Upper lobe of left lung (tissue), 6 donors: Measurements from ENCODE around the gene ARHGAP24. TPM values are rescaled to one million over a fixed set of nuclear protein-coding genes. Genes with fewer than 3 reads are reported as not detected.
A peak's percentile ranks its signal among the peaks of the same experiment; 100 is the strongest.

ENCODE experiments used
- ATAC-seq, 2 donors: fragments of 200-7000 bp; cut with Tn5 transposase; one replicate each; pipeline ENCODE4 v1.9.1; 2022; ENCODE audit warnings: mild to moderate bottlenecking in 2 of 2, moderate library complexity in 2 of 2; ENCODE audit not compliant: low FRiP score in 2 of 2
- DNase-seq, 2 donors: peaks; one replicate each; pipeline ENCODE4 v3.0.0-alpha.2; 2019 to 2020
- H3K27ac ChIP-seq, 4 donors: fragments of 200-600 bp; sonication (generic); one replicate each; pipeline ENCODE4 v1.5.1; 2016 to 2019
- H3K27me3 ChIP-seq, 4 donors: fragments of 200-600 bp; sonication (generic); one replicate each; pipeline ENCODE4 v1.5.1; 2017 to 2019
- H3K36me3 ChIP-seq, 4 donors: fragments of 200-600 bp; sonication (generic); one replicate each; pipeline ENCODE4 v1.5.1; 2016 to 2019
- H3K4me1 ChIP-seq, 4 donors: fragments of 200-600 bp; sonication (generic); one replicate each; pipeline ENCODE4 v1.5.1; 2018 to 2019
- H3K4me3 ChIP-seq, 4 donors: fragments of 200-600 bp; sonication (generic); one replicate each; pipeline ENCODE4 v1.5.1; 2017 to 2019; ENCODE audit warnings: mild to moderate bottlenecking in 2 of 4, moderate library complexity in 1 of 4
- H3K9me3 ChIP-seq, 4 donors: fragments of 200-600 bp; sonication (generic); one replicate each; pipeline ENCODE4 v1.5.1; 2018 to 2019
- EP300 ChIP-seq, 4 donors: sonication (generic); formaldehyde crosslinking; IDR thresholded peaks; one replicate each; pipeline ENCODE4 v1.5.1; 2017; ENCODE audit warnings: antibody characterized with exemption in 4 of 4, control low read depth in 2 of 4
- POLR2A ChIP-seq, 4 donors: fragments of 450-650 bp; IDR thresholded peaks; one replicate each; pipeline ENCODE4 v1.5.1; 2016 to 2017; ENCODE audit warnings: antibody characterized with exemption in 4 of 4, mild to moderate bottlenecking in 2 of 4
- POLR2AphosphoS5 ChIP-seq, 2 donors: sonication (generic); formaldehyde crosslinking; IDR thresholded peaks; one replicate each; pipeline ENCODE4 v1.5.1; 2017; ENCODE audit warnings: antibody characterized with exemption in 2 of 2
- WGBS, 2 donors: methylation state at CpG; one replicate each; pipeline ENCODE4 v1.1.5; 2017 to 2018; 5-methylcytosine and 5-hydroxymethylcytosine counted together
- total RNA-seq, 6 donors: library from RNA; depleted of rRNA in 4 of 6; stranded (reverse); fragments of >200 nt in 4 of 6; gene quantifications; one replicate each; pipeline versions ENCODE4 v1.1.0 to v1.2.1, GENCODE V29; 2016 to 2021
- TF ChIP-seq, protein P1 (sequence below), 6 experiments: fragments of 450-650 bp in 4 of 6; fragments of 200-600 bp in 2 of 6; sonication (generic) in 2 of 6; IDR thresholded peaks; one replicate each; pipeline ENCODE4 v1.5.1; 2016 to 2019; ENCODE audit warnings: antibody characterized with exemption in 6 of 6
- donor health status: DM: no; HTN: no; CAD: no; lungs with moderate emphysema.
- donor health status: DM: no; HTN: yes; CAD: no; lungs with severe emphysema.

The ARHGAP24 gene
- total RNA-seq, 6 donors from 2014 or later, result 26.4 to 92.2 (median 52.4) TPM

DNA sequence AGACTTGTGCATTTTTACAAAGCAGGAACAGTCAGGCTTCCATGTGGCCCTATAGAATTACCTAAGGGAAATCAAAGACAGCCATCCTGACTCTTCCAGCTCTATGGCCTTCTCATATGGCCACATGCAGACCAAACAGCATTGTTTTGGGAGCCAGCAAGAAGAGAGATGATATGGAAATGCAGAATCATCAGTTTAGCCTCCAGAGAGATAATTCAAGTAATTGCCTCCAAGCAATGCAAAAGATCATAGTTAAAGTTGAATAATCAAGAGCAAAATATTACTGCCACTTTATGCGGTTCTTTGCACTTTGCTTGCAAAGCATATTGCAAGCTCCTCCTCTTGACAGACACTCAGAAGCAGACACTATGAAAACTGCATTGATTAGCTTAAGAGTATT lies 207.4 kb downstream of the ARHGAP24 start:
- Histone ChIP-seq H3K4me1 (no peaks in the 10 kb centered on the region), H3K4me3 (no peak overlapping the region), H3K27me3 (no peaks in the 10 kb centered on the region), H3K27ac (peak overlapping the region in 1 of 4 donors; percentile 19), H3K36me3 (no peaks in the 10 kb centered on the region), H3K9me3 (no peaks in the 10 kb centered on the region)
- TF ChIP-seq, protein P1, sequence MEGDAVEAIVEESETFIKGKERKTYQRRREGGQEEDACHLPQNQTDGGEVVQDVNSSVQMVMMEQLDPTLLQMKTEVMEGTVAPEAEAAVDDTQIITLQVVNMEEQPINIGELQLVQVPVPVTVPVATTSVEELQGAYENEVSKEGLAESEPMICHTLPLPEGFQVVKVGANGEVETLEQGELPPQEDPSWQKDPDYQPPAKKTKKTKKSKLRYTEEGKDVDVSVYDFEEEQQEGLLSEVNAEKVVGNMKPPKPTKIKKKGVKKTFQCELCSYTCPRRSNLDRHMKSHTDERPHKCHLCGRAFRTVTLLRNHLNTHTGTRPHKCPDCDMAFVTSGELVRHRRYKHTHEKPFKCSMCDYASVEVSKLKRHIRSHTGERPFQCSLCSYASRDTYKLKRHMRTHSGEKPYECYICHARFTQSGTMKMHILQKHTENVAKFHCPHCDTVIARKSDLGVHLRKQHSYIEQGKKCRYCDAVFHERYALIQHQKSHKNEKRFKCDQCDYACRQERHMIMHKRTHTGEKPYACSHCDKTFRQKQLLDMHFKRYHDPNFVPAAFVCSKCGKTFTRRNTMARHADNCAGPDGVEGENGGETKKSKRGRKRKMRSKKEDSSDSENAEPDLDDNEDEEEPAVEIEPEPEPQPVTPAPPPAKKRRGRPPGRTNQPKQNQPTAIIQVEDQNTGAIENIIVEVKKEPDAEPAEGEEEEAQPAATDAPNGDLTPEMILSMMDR (IDR thresholded peaks at IDR 0.05), result no peak
- no peak for TF ChIP-seq POLR2AphosphoS5 (IDR thresholded peaks at IDR 0.05)
- TF ChIP-seq EP300 (IDR thresholded peaks at IDR 0.05), result no peak
- DNase-seq, result no peak
- no peak for ATAC-seq
- WGBS, 2 donors, result 92 to 94% methylated on average over 1 of the region's 1 CpG

DNA sequence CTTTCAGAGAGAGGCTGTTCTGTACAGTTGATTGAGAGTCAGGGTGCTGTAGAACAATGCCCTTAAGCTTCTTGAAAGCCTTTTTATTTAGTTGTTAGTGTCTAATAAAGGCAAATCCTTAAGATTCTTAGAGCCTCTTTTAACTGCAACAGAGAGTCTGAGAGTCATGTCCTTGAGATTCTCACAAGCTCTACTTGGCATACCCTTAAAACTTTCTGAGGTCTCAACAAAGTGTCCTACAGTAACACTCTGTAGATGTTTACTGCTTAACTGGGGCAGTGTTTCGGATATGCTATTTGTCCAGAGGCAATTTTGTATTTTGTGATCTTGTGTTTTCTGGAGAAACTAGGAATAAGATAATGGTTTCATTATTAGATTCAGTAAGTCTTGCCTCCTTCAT lies 209.7 kb downstream of the ARHGAP24 start:
- no peak for ATAC-seq
- no peaks in the 10 kb centered on the region for H3K27me3 ChIP-seq
- TF ChIP-seq, protein P1 (IDR thresholded peaks at IDR 0.05), result no peak
- no peak for TF ChIP-seq EP300 (IDR thresholded peaks at IDR 0.05)
- TF ChIP-seq POLR2AphosphoS5 (IDR thresholded peaks at IDR 0.05), result no peak
- TF ChIP-seq POLR2A (IDR thresholded peaks at IDR 0.05), result no peak

DNA sequence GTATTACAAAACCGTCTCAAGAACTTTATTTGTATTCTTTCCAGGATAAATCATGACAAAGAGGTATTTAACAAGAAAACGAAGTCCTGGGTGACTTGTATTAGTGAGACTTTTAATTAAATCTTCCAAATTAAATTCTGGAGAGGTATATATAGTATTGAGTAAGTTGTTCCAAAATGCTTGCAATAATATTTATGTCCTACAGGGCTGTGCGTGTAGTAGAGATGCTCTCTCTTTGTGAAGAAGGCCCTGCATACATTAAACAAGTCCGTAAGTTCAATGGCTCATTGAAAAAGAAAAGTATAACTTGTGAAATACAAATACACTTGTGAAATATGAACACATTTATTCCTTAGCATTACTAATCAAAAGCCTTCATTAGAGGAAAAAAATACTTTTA lies 211.4 kb downstream of the ARHGAP24 start:
- 84 to 93% methylated on average over 4 of the region's 4 CpGs for WGBS, 2 donors
- no peaks in the 10 kb centered on the region for H3K4me1 ChIP-seq
- no peak for TF ChIP-seq EP300 (IDR thresholded peaks at IDR 0.05)
- TF ChIP-seq POLR2AphosphoS5 (IDR thresholded peaks at IDR 0.05), result no peak
- no peak for TF ChIP-seq POLR2A (IDR thresholded peaks at IDR 0.05)
- TF ChIP-seq, protein P1 (IDR thresholded peaks at IDR 0.05), result no peak
- H3K4me3 ChIP-seq, result no peak overlapping the region
- H3K9me3 ChIP-seq, result no peaks in the 10 kb centered on the region
- H3K27ac ChIP-seq, result no peak overlapping the region
- no peaks in the 10 kb centered on the region for H3K36me3 ChIP-seq
- no peak for DNase-seq
- ATAC-seq, result no peak
- H3K27me3 ChIP-seq, result no peaks in the 10 kb centered on the region

More for the DNA sequence above, 209.7 kb downstream of the ARHGAP24 start:
- DNase-seq, result no peak
- no peaks in the 10 kb centered on the region for H3K36me3 ChIP-seq
- no peak overlapping the region for H3K27ac ChIP-seq
- WGBS, 2 donors, result 84 to 86% methylated on average over 1 of the region's 1 CpG
- H3K9me3 ChIP-seq, result no peaks in the 10 kb centered on the region
- no peaks in the 10 kb centered on the region for H3K4me1 ChIP-seq
- no peak overlapping the region for H3K4me3 ChIP-seq

DNA sequence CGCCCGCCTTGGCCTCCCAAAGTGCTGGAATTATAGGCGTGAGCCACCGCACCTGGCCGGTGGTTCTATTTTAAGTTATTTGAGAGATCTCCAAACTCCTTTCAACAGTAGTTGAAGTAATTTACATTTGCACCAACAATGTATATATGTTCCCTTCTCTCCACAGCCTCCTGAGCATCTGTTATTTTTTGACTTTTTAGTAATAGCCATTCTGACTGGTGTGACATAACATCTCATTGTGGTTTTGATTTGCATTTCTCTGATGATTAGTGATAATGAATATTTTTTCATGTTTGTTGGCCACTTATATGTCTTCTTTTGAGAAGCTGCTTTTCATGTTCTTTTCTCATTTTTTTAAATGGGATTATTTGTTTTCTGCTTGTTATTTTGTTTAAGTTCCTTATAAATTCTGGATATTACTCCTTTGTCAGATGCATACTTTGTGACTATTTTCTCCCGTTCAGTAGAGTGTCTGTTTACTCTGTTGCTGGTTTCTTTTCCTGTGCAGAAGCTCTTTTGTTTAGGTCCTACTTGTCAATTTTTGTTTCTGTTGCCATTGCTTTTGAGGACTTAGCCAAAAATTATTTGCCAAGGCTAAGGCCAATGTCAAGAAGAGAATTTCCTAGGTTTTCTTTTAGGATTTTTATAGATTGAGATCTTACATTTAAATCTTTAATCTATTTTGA lies 213.2 kb downstream of the ARHGAP24 start:
- WGBS, 2 donors, result 83 to 88% methylated on average over 6 of the region's 6 CpGs
- Histone ChIP-seq H3K36me3 (no peaks in the 10 kb centered on the region), H3K27me3 (no peaks in the 10 kb centered on the region), H3K4me1 (no peaks in the 10 kb centered on the region), H3K4me3 (no peak overlapping the region), H3K27ac (no peak overlapping the region), H3K9me3 (no peaks in the 10 kb centered on the region)
- DNase-seq (no peak), ATAC-seq (no peak)
- TF ChIP-seq EP300 (IDR thresholded peaks at IDR 0.05), result no peak
- TF ChIP-seq, protein P1 (IDR thresholded peaks at IDR 0.05), result no peak
- TF ChIP-seq POLR2AphosphoS5 (IDR thresholded peaks at IDR 0.05), result no peak

DNA sequence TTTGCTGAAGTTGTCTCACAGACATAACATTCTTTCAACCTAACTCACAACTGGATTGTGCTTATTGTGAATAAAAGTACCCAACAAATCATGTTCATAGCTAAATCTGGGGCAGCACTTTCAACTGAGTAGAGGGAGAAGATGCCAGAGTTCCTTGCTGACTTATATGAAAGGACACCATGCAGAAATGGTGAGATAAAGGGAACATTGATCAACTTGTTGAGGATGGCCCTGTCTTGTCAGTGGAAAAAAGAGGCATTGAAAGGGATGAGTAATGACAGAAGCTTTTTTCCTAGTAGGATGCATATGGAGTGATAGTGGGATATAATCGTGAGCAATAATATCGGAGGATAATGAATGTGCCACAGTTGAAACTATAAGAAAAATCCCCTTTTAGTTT lies 221.7 kb downstream of the ARHGAP24 start:
- Histone ChIP-seq H3K4me3 (no peak overlapping the region), H3K9me3 (no peaks in the 10 kb centered on the region), H3K36me3 (no peaks in the 10 kb centered on the region), H3K27me3 (no peaks in the 10 kb centered on the region), H3K27ac (no peak overlapping the region), H3K4me1 (no peaks in the 10 kb centered on the region)
- DNase-seq (no peak), ATAC-seq (no peak)
- TF ChIP-seq, protein P1 (IDR thresholded peaks at IDR 0.05), result no peak
- TF ChIP-seq POLR2AphosphoS5 (IDR thresholded peaks at IDR 0.05) (no peak), EP300 (IDR thresholded peaks at IDR 0.05) (no peak), POLR2A (IDR thresholded peaks at IDR 0.05) (no peak)
- WGBS, 2 donors, result 96 to 97% methylated on average over 2 of the region's 2 CpGs
